ENCODE data around the gene MATCAP1. TPM values are rescaled to one million over a fixed set of nuclear protein-coding genes. Genes with fewer than 3 reads are reported as not detected.

Gene MATCAP1
- total and polyA plus RNA-seq, 2 of the 13 experiments (the other 11 are each of a cell fraction or from before 2014, with no cell fraction given), result 11.2 to 24.5 TPM

GRCh38 chr16:67155295-67156142 lies 28.2 kb downstream of the MATCAP1 start (continued):
- TF ChIP-seq FOXO1 (CRISPR knock-in tag; IDR thresholded peaks at IDR 0.05) (peak; percentile 75; the same call in 1 of the 2 replicates), ZNF136 (CRISPR knock-in tag; IDR thresholded peaks at IDR 0.05; ENCODE audit: low read depth) (no peak), ZBTB7B (CRISPR knock-in tag; IDR thresholded peaks at IDR 0.05) (peak; percentile 77; the same call in 1 of the 2 replicates), BRD4 (CRISPR knock-in tag; IDR thresholded peaks at IDR 0.05) (peak; percentile 48; the same call in 1 of the 2 replicates), ZBTB33 (CRISPR knock-in tag; IDR thresholded peaks at IDR 0.05) (peak; percentile 49; the same call in 1 of the 2 replicates), RNF2 (conservative IDR thresholded peaks at IDR 0.05; ENCODE audit: low read depth) (peak; percentile 74), SP140L (CRISPR knock-in tag; IDR thresholded peaks at IDR 0.05; ENCODE audit: borderline replicate concordance) (no peak), AGO2 (optimal IDR thresholded peaks at IDR 0.05; ENCODE audit: low read depth, low read length) (peak; percentile 26), ZBTB37 (CRISPR knock-in tag; IDR thresholded peaks at IDR 0.05) (no peak), ZSCAN22 (CRISPR knock-in tag; IDR thresholded peaks at IDR 0.05) (no peak), PCBP1 (IDR thresholded peaks at IDR 0.05; ENCODE audit: borderline replicate concordance, low read depth, low read length) (no peak), RBAK (CRISPR knock-in tag; IDR thresholded peaks at IDR 0.05) (no peak), ZFP36L2 (CRISPR knock-in tag; IDR thresholded peaks at IDR 0.05) (no peak), MBD4 (IDR thresholded peaks at IDR 0.05; ENCODE audit: borderline replicate concordance, low read length) (no peak), ZNF781 (CRISPR knock-in tag; IDR thresholded peaks at IDR 0.05; ENCODE audit: borderline replicate concordance, not compliant biosample characterization) (no peak), MIER2 (CRISPR knock-in tag; IDR thresholded peaks at IDR 0.05) (no peak), NONO (IDR thresholded peaks at IDR 0.05) (no peak), NONO (CRISPR knock-in tag; conservative IDR thresholded peaks at IDR 0.05) (peak; percentile 88), JARID2 (CRISPR knock-in tag; IDR thresholded peaks at IDR 0.05; ENCODE audit: insufficient replicate concordance) (no peak), ZNF605 (CRISPR knock-in tag; IDR thresholded peaks at IDR 0.05) (no peak), FOXK1 (CRISPR knock-in tag; IDR thresholded peaks at IDR 0.05; ENCODE audit: borderline replicate concordance, low read depth) (peak; percentile 23; the same call in 1 of the 2 replicates), ZNF780A (CRISPR knock-in tag; IDR thresholded peaks at IDR 0.05) (no peak), DZIP1 (CRISPR knock-in tag; IDR thresholded peaks at IDR 0.05) (no peak), ADNP (CRISPR knock-in tag; IDR thresholded peaks at IDR 0.05) (0 out of 2 replicates have a peak, but pooled peaks have one; percentile 60)

Measured in HepG2 (cell line).